PC-9 (cell line): ENCODE data around the gene C4orf54. TPM values are rescaled to one million over a fixed set of nuclear protein-coding genes. Genes with fewer than 3 reads are reported as not detected.

Source experiments
- BruUV-seq: library from RNA; stranded (reverse); fragments of 400-500 nt; replicated peaks from 2 replicates; lab custom pipeline; 2021; lab: Mats Ljungman, UMichigan
- CTCF ChIA-PET: fragments of 300-600 bp; sonication (Branson Sonifier 250); formaldehyde crosslinking; loops from one replicate; lab custom pipeline; 2022; ENCODE audit warnings: antibody characterized with exemption; lab: Charles Lee
- POLR2A ChIA-PET: fragments of 300-600 bp; sonication (Branson Sonifier 250); formaldehyde crosslinking; loops from one replicate; lab custom pipeline; 2022; ENCODE audit warnings: antibody characterized with exemption; ENCODE audit not compliant: unreplicated experiment; lab: Charles Lee
- DNase-seq, 2 experiments: peaks; one replicate each; pipeline versions ENCODE4 v3.0.0 to v3.0.0-alpha.2; 2015 to 2022; ENCODE audit warnings: mixed read lengths in 1 of 2
- H2AFZ ChIP-seq: fragments of 200-600 bp; sonication (generic); 2 replicates; pipeline ENCODE4 v1.8.1; 2017; ENCODE audit warnings: antibody characterized with exemption
- H3F3A ChIP-seq: fragments of 200-600 bp; sonication (generic); 2 replicates; pipeline ENCODE4 v1.8.1; 2017; ENCODE audit warnings: antibody characterized with exemption, mild to moderate bottlenecking, low read depth; ENCODE audit not compliant: insufficient read depth
- H3K27ac ChIP-seq: fragments of 200-600 bp; sonication (generic); 2 replicates; pipeline ENCODE4 v1.6.1; 2016; ENCODE audit warnings: mixed run types
- H3K27me3 ChIP-seq: fragments of 200-600 bp; sonication (generic); 2 replicates; pipeline ENCODE4 v1.6.1; 2016; ENCODE audit warnings: low read depth, mixed run types; ENCODE audit not compliant: insufficient read depth
- H3K36me3 ChIP-seq: fragments of 200-600 bp; sonication (generic); 2 replicates; pipeline ENCODE4 v1.6.1; 2016; ENCODE audit warnings: low read depth, mixed run types
- H3K4me1 ChIP-seq: fragments of 200-600 bp; sonication (generic); replicated peaks from 2 replicates; pipeline ENCODE4 v1.6.1; 2016; ENCODE audit warnings: mixed run types; ENCODE audit not compliant: insufficient read depth
- H3K4me2 ChIP-seq: fragments of 200-600 bp; sonication (generic); 2 replicates; pipeline ENCODE4 v1.6.1; 2017; ENCODE audit warnings: mixed run types
- H3K4me3 ChIP-seq: fragments of 200-600 bp; sonication (generic); 2 replicates; pipeline ENCODE4 v1.6.1; 2016; ENCODE audit warnings: mixed run types
- H3K79me2 ChIP-seq: fragments of 200-600 bp; sonication (generic); 2 replicates; pipeline ENCODE4 v1.6.1; 2017; ENCODE audit warnings: low read depth, mixed run types
- H3K9me2 ChIP-seq: fragments of 200-600 bp; sonication (generic); 2 replicates; pipeline ENCODE4 v1.8.1; 2017; ENCODE audit warnings: mild to moderate bottlenecking; ENCODE audit not compliant: insufficient read depth
- H3K9me3 ChIP-seq: fragments of 200-600 bp; sonication (generic); 2 replicates; pipeline ENCODE4 v1.8.1; 2016; ENCODE audit warnings: low read depth; ENCODE audit not compliant: insufficient read depth
- H4K20me1 ChIP-seq: fragments of 200-600 bp; sonication (generic); 2 replicates; pipeline ENCODE4 v1.8.1; 2017; ENCODE audit not compliant: insufficient read depth
- EZH2 ChIP-seq: fragments of 200-600 bp; sonication (generic); IDR thresholded peaks from 2 replicates; pipeline ENCODE4 v1.8.0; 2017; ENCODE audit warnings: antibody characterized with exemption, low read depth
- intact Hi-C: fragments of 100-400 bp; cut with micrococcal nuclease; formaldehyde crosslinking; loops from one replicate; pipeline ENCODE4 v1.10.0; 2022; ENCODE audit not compliant: unreplicated experiment
- total RNA-seq: library from RNA; stranded (reverse); gene quantifications from 2 replicates; pipeline ENCODE4 v1.2.3, GENCODE V29; 2021
- TF ChIP-seq, protein P1 (sequence below): fragments of 200-600 bp; sonication (generic); conservative IDR thresholded peaks from 2 replicates; pipeline ENCODE4 v1.6.1; 2017; ENCODE audit warnings: mixed run types, antibody characterized with exemption, mild to moderate bottlenecking, moderate library complexity

The C4orf54 gene
- total RNA-seq, 1 experiment from 2014 or later: 0.22 TPM

DNA sequence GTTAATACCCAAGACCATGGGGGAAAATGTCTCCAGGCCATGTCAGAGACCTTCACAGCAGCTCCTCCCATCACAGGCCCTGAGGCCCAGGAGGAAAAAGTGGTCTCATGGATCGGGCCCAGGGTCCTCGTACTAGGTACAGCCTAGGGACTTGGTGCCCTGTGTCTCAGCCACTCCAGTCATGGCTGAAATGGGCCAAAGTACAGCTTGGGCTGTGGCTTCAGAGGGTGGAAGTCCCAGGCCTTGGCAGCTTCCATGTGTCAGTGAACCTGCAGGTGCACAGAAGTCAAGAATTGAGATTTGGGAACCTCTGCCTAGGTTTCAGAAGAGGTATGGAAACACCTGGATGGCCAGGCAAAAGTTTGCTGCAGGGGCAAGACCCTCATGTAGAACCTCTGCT is 27.6 kb upstream of the C4orf54 start:
- TF ChIP-seq EZH2: no peak
- TF ChIP-seq, protein P1, sequence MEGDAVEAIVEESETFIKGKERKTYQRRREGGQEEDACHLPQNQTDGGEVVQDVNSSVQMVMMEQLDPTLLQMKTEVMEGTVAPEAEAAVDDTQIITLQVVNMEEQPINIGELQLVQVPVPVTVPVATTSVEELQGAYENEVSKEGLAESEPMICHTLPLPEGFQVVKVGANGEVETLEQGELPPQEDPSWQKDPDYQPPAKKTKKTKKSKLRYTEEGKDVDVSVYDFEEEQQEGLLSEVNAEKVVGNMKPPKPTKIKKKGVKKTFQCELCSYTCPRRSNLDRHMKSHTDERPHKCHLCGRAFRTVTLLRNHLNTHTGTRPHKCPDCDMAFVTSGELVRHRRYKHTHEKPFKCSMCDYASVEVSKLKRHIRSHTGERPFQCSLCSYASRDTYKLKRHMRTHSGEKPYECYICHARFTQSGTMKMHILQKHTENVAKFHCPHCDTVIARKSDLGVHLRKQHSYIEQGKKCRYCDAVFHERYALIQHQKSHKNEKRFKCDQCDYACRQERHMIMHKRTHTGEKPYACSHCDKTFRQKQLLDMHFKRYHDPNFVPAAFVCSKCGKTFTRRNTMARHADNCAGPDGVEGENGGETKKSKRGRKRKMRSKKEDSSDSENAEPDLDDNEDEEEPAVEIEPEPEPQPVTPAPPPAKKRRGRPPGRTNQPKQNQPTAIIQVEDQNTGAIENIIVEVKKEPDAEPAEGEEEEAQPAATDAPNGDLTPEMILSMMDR: no peak
- H3K27ac ChIP-seq: no peak overlapping the region
- POLR2A ChIA-PET: no interaction called here
- H4K20me1 ChIP-seq: no peaks in the 10 kb centered on the region
- no peaks in the 10 kb centered on the region for H3K9me2 ChIP-seq
- no TSS peak for BruUV-seq
- H3K4me1 ChIP-seq: no peaks in the 10 kb centered on the region
- no peaks in the 10 kb centered on the region for H3K79me2 ChIP-seq
- H3K9me3 ChIP-seq: no peaks in the 10 kb centered on the region
- H3K4me2 ChIP-seq: no peak overlapping the region
- no peaks in the 10 kb centered on the region for H3F3A ChIP-seq
- no peak overlapping the region for H3K4me3 ChIP-seq
- H3K36me3 ChIP-seq: no peaks in the 10 kb centered on the region
- no peak for DNase-seq
- intact Hi-C loops: no loop called here
- H3K27me3 ChIP-seq: no peaks in the 10 kb centered on the region
- no peak overlapping the region for H2AFZ ChIP-seq
- CTCF ChIA-PET: no interaction called here

DNA sequence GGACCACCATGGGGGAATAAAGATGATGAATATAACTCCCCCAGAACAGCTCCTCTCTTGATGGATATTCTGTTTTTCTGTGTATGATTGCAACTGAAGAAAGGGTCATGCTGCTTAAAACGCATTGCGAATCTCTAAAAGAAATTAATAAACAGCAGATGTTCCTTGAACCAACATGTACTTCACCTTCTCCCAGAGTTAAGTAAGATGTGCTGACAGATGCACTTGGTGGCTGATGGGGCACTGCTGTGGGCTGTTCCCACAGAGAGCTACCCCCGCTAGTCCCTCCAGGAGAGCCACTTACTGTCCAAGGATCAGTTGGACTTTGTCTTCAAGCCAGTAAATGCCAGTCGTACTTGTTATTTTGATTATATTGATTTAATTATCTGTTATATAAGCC is 26.3 kb upstream of the C4orf54 start:
- ChIA-PET POLR2A (no interaction called here), CTCF (no interaction called here)
- H3K4me2 ChIP-seq: no peak overlapping the region
- H3F3A ChIP-seq: no peaks in the 10 kb centered on the region
- H3K27me3 ChIP-seq: no peaks in the 10 kb centered on the region
- H3K36me3 ChIP-seq: no peaks in the 10 kb centered on the region
- H3K27ac ChIP-seq: no peak overlapping the region
- intact Hi-C loops: no loop called here
- no peak for DNase-seq
- no peaks in the 10 kb centered on the region for H3K79me2 ChIP-seq
- no TSS peak for BruUV-seq
- no peak overlapping the region for H3K4me3 ChIP-seq
- no peaks in the 10 kb centered on the region for H3K9me2 ChIP-seq
- no peaks in the 10 kb centered on the region for H4K20me1 ChIP-seq
- no peak overlapping the region for H2AFZ ChIP-seq
- TF ChIP-seq, protein P1: no peak
- no peaks in the 10 kb centered on the region for H3K4me1 ChIP-seq
- H3K9me3 ChIP-seq: no peaks in the 10 kb centered on the region

DNA sequence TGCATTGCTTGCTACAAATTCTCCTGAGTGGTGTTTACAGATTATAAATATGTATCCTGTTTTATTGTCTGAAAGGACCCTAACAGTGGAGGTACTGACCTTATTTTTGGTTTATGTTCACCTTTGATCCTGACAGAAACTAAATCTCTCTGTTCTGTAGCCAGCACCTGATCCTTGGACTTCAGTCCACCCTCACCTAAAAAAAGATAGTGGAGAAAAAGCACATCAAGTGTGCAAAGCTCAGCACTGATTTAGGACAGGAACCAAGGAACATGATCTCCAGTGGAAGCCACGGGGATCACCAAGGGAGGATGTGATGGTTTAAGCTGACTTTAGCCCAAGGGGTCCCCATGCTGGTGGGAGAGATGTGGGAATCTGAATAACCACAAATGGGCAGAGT is 22.3 kb upstream of the C4orf54 start:
- Histone ChIP-seq H3K36me3 (no peaks in the 10 kb centered on the region), H3K27me3 (no peaks in the 10 kb centered on the region), H2AFZ (no peak overlapping the region), H3K9me3 (no peaks in the 10 kb centered on the region), H3K4me1 (no peaks in the 10 kb centered on the region), H3K9me2 (no peaks in the 10 kb centered on the region), H3K4me3 (no peak overlapping the region), H3F3A (no peaks in the 10 kb centered on the region), H4K20me1 (no peaks in the 10 kb centered on the region), H3K79me2 (no peaks in the 10 kb centered on the region), H3K27ac (no peak overlapping the region), H3K4me2 (no peak overlapping the region)
- DNase-seq: no peak
- POLR2A ChIA-PET: interaction anchor here (0.6 kb wide), 1 partner anchor 16 kb away, joined by 6 read pairs; no protein-coding TSS in a partner anchor
- TF ChIP-seq, protein P1: no peak
- TF ChIP-seq EZH2: no peak
- intact Hi-C loops: no loop called here
- CTCF ChIA-PET: interaction anchor here (0.5 kb wide), 1 partner anchor 93 kb away, joined by 3 read pairs; no protein-coding TSS in a partner anchor
- BruUV-seq: no TSS peak
